ENCODE data around the gene B3GNT8. TPM values are rescaled to one million over a fixed set of nuclear protein-coding genes. Genes with fewer than 3 reads are reported as not detected.

B3GNT8 gene
- total and polyA plus RNA-seq, 2 experiments from 2014 or later, result 0.71 to 1.8 TPM

DNA sequence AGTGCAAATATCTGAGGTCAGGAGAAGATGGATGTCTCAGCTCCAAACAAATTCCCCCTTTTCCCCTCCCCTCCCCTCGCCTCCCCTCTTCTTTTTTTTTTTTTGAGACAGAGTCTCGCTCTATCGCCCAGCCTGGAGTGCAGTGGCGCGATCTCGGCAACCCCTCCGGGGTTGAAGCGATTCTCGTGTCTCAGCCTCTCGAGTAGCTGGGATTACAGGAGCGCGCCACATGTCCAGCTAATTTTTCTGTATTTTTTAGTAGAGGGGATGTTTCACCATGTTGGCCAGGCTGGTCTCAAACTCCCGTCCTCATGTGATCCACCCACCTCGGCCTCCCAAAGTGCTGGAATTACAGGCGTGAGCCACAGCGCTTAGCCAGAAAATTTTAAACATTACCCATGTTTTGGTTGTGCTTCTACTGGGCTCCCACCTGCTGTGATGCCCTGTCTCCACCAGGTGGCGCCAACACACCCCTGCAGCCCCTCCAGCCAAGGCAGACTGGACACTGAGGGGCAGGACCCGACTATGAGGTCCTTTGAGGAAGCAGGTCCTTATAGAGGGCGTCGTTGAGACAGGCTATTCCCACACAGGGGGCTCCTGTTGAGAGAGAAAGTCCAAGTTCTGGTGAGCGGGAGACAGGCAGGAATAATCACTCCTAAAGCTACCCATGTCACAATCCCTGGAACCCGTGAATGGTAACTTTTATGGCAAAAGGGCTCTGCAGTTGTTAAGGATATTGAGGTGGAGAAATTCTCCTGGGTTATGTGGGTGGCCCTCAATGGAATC is 22.1 kb upstream of the B3GNT8 start:
- H3K4me3 ChIP-seq, result peak overlapping the region; percentile 37
- Mint-ChIP-seq H3K27ac (no peak overlapping the region), H3K9me3 (no peaks in the 10 kb centered on the region), H3K4me1 (peaks cover 7% of the 10 kb centered on the region; the same call in 1 of the 3 replicates), H3K36me3 (ENCODE audit: low read depth) (no peaks in the 10 kb centered on the region), H3K4me3 (peak overlapping the region; percentile 60), H3K27me3 (ENCODE audit: insufficient read depth, low read depth, poor library complexity) (peaks cover 18% of the 10 kb centered on the region)
- no peaks in the 10 kb centered on the region for H3K36me3 ChIP-seq (ENCODE audit: insufficient read depth)
- peaks cover 3% of the 10 kb centered on the region; the same call in 1 of the 2 replicates for H3K4me1 ChIP-seq (ENCODE audit: insufficient read depth)
- H2AFZ ChIP-seq, result peak overlapping the region; percentile 83
- H3F3A ChIP-seq (replicated peaks; ENCODE audit: low read depth), result no peaks in the 10 kb centered on the region
- ATAC-seq (peak; percentile 95), DNase-seq (ENCODE audit: low spot score) (peak; percentile 87)
- TF ChIP-seq ZNF331 (CRISPR knock-in tag; IDR thresholded peaks at IDR 0.05; ENCODE audit: low read depth) (no peak), NANOG (IDR thresholded peaks at IDR 0.05; ENCODE audit: borderline replicate concordance) (no peak), EZH2phosphoT487 (IDR thresholded peaks at IDR 0.05; ENCODE audit: unreplicated experiment) (no peak), POLR2AphosphoS5 (IDR thresholded peaks at IDR 0.05; ENCODE audit: low read depth) (no peak), CREB1 (CRISPR knock-in tag; IDR thresholded peaks at IDR 0.05; ENCODE audit: low read depth) (no peak)
- TF ChIP-seq, protein P1, sequence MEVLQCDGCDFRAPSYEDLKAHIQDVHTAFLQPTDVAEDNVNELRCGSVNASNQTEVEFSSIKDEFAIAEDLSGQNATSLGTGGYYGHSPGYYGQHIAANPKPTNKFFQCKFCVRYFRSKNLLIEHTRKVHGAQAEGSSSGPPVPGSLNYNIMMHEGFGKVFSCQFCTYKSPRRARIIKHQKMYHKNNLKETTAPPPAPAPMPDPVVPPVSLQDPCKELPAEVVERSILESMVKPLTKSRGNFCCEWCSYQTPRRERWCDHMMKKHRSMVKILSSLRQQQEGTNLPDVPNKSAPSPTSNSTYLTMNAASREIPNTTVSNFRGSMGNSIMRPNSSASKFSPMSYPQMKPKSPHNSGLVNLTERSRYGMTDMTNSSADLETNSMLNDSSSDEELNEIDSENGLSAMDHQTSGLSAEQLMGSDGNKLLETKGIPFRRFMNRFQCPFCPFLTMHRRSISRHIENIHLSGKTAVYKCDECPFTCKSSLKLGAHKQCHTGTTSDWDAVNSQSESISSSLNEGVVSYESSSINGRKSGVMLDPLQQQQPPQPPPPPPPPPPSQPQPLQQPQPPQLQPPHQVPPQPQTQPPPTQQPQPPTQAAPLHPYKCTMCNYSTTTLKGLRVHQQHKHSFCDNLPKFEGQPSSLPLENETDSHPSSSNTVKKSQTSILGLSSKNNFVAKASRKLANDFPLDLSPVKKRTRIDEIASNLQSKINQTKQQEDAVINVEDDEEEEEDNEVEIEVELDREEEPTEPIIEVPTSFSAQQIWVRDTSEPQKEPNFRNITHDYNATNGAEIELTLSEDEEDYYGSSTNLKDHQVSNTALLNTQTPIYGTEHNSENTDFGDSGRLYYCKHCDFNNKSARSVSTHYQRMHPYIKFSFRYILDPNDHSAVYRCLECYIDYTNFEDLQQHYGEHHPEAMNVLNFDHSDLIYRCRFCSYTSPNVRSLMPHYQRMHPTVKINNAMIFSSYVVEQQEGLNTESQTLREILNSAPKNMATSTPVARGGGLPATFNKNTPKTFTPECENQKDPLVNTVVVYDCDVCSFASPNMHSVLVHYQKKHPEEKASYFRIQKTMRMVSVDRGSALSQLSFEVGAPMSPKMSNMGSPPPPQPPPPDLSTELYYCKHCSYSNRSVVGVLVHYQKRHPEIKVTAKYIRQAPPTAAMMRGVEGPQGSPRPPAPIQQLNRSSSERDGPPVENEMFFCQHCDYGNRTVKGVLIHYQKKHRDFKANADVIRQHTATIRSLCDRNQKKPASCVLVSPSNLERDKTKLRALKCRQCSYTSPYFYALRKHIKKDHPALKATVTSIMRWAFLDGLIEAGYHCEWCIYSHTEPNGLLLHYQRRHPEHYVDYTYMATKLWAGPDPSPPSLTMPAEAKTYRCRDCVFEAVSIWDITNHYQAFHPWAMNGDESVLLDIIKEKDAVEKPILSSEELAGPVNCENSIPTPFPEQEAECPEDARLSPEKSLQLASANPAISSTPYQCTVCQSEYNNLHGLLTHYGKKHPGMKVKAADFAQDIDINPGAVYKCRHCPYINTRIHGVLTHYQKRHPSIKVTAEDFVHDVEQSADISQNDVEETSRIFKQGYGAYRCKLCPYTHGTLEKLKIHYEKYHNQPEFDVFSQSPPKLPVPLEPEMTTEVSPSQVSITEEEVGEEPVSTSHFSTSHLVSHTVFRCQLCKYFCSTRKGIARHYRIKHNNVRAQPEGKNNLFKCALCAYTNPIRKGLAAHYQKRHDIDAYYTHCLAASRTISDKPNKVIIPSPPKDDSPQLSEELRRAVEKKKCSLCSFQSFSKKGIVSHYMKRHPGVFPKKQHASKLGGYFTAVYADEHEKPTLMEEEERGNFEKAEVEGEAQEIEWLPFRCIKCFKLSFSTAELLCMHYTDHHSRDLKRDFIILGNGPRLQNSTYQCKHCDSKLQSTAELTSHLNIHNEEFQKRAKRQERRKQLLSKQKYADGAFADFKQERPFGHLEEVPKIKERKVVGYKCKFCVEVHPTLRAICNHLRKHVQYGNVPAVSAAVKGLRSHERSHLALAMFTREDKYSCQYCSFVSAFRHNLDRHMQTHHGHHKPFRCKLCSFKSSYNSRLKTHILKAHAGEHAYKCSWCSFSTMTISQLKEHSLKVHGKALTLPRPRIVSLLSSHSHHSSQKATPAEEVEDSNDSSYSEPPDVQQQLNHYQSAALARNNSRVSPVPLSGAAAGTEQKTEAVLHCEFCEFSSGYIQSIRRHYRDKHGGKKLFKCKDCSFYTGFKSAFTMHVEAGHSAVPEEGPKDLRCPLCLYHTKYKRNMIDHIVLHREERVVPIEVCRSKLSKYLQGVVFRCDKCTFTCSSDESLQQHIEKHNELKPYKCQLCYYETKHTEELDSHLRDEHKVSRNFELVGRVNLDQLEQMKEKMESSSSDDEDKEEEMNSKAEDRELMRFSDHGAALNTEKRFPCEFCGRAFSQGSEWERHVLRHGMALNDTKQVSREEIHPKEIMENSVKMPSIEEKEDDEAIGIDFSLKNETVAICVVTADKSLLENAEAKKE (CRISPR knock-in tag; IDR thresholded peaks at IDR 0.05), result no peak
- TF ChIP-seq, protein P2, sequence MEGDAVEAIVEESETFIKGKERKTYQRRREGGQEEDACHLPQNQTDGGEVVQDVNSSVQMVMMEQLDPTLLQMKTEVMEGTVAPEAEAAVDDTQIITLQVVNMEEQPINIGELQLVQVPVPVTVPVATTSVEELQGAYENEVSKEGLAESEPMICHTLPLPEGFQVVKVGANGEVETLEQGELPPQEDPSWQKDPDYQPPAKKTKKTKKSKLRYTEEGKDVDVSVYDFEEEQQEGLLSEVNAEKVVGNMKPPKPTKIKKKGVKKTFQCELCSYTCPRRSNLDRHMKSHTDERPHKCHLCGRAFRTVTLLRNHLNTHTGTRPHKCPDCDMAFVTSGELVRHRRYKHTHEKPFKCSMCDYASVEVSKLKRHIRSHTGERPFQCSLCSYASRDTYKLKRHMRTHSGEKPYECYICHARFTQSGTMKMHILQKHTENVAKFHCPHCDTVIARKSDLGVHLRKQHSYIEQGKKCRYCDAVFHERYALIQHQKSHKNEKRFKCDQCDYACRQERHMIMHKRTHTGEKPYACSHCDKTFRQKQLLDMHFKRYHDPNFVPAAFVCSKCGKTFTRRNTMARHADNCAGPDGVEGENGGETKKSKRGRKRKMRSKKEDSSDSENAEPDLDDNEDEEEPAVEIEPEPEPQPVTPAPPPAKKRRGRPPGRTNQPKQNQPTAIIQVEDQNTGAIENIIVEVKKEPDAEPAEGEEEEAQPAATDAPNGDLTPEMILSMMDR (conservative IDR thresholded peaks at IDR 0.05; ENCODE audit: low read depth in 2 of 2), result peak; percentile 99 to 100
- TF ChIP-seq, protein P3, sequence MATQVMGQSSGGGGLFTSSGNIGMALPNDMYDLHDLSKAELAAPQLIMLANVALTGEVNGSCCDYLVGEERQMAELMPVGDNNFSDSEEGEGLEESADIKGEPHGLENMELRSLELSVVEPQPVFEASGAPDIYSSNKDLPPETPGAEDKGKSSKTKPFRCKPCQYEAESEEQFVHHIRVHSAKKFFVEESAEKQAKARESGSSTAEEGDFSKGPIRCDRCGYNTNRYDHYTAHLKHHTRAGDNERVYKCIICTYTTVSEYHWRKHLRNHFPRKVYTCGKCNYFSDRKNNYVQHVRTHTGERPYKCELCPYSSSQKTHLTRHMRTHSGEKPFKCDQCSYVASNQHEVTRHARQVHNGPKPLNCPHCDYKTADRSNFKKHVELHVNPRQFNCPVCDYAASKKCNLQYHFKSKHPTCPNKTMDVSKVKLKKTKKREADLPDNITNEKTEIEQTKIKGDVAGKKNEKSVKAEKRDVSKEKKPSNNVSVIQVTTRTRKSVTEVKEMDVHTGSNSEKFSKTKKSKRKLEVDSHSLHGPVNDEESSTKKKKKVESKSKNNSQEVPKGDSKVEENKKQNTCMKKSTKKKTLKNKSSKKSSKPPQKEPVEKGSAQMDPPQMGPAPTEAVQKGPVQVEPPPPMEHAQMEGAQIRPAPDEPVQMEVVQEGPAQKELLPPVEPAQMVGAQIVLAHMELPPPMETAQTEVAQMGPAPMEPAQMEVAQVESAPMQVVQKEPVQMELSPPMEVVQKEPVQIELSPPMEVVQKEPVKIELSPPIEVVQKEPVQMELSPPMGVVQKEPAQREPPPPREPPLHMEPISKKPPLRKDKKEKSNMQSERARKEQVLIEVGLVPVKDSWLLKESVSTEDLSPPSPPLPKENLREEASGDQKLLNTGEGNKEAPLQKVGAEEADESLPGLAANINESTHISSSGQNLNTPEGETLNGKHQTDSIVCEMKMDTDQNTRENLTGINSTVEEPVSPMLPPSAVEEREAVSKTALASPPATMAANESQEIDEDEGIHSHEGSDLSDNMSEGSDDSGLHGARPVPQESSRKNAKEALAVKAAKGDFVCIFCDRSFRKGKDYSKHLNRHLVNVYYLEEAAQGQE (IDR thresholded peaks at IDR 0.05; ENCODE audit: unreplicated experiment), result no peak
- no peaks in the 10 kb centered on the region for H3K79me2 ChIP-seq (replicated peaks; ENCODE audit: insufficient read depth)
- peak overlapping the region; percentile 70 for H3K4me2 ChIP-seq
- no peaks in the 10 kb centered on the region for H3K9me2 ChIP-seq (ENCODE audit: insufficient read depth)
- no peak overlapping the region for H3K27ac ChIP-seq (ENCODE audit: low read depth)
- H3K27me3 ChIP-seq (ENCODE audit: insufficient read depth), result peaks cover 17% of the 10 kb centered on the region; the same call in 1 of the 2 replicates
- H4K20me1 ChIP-seq (replicated peaks; ENCODE audit: insufficient read depth), result no peaks in the 10 kb centered on the region

All from GM23338 (cell line).